BE2C (cell line): ENCODE data around the gene IPPK.

Experiments used
- DNase-seq: peaks from one replicate; pipeline ENCODE4 v3.0.0-alpha.2; 2020
- H3K27me3 ChIP-seq: fragments of 250-450 bp; sonication (Bioruptor Pico); 2 replicates; pipeline ENCODE4 v1.5.1; 2020; ENCODE audit warnings: mild to moderate bottlenecking
- H3K36me3 ChIP-seq: fragments of 250-450 bp; sonication (Bioruptor Pico); 2 replicates; pipeline ENCODE4 v1.5.1; 2020; ENCODE audit warnings: mild to moderate bottlenecking
- H3K4me1 ChIP-seq: fragments of 250-450 bp; sonication (Bioruptor Pico); 2 replicates; pipeline ENCODE4 v1.5.1; 2020
- H3K4me3 ChIP-seq: 2 replicates; pipeline ENCODE4 v1.5.1; 2011; ENCODE audit warnings: low read depth, low read length
- H3K9me3 ChIP-seq: fragments of 250-450 bp; sonication (Bioruptor Pico); 2 replicates; pipeline ENCODE4 v1.5.1; 2020
- CTCF ChIP-seq: IDR thresholded peaks from 2 replicates; pipeline ENCODE4 v1.5.1; 2012; ENCODE audit warnings: mild to moderate bottlenecking, low read depth, low read length

Gene IPPK

DNA sequence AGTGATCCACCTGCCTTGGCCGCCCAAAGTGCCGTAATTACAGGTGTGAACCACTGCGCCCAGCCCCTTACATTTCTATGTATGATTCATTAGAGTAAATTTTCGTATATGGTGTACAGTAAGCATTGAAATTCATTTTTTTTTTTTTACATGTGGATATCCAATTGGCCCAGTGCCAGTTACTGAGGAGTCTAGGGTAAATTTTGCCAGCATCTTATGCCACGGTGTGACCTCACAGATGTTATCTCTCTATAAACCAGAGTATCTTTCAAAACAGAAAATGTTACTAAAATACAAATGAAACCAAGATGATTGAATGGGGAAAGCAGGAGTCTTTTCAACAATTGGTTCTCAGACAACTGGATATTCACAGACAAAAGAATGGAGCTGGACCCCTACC is 64.7 kb downstream of the IPPK start:
- Histone ChIP-seq H3K4me1 (no peaks in the 10 kb centered on the region; the same call in 1 of the 2 replicates), H3K36me3 (peaks cover 3% of the 10 kb centered on the region; the same call in 1 of the 2 replicates), H3K27me3 (no peaks in the 10 kb centered on the region), H3K9me3 (no peaks in the 10 kb centered on the region), H3K4me3 (no peak overlapping the region)
- TF ChIP-seq CTCF, result no peak
- no peak for DNase-seq

DNA sequence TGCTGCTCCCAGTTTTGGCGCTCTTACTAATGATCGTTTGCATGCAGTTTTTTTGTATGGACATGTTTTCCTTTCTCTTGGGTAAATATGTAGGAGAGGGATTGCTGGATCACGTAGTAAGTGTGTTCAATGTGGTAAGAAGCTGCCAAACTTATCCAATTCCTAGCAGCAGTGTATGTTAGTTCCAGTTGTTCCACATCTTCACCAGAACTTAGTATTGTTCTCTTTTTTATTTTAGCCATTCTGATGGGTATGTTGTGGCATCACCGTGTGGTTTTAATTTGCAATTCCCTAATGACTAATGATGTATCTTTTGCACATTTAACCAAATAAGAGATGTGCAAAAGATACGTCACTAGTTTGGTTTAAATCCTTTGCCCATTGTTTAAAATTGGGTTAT is 65.9 kb downstream of the IPPK start:
- H3K27me3 ChIP-seq, result no peaks in the 10 kb centered on the region
- TF ChIP-seq CTCF, result no peak
- no peaks in the 10 kb centered on the region for H3K4me1 ChIP-seq
- no peaks in the 10 kb centered on the region for H3K36me3 ChIP-seq
- H3K4me3 ChIP-seq, result no peak overlapping the region
- DNase-seq, result no peak
- H3K9me3 ChIP-seq, result no peaks in the 10 kb centered on the region

GRCh38 chr9:92603100-92603499 is 66.8 kb downstream of the IPPK start:
- DNase-seq, result no peak
- H3K27me3 ChIP-seq, result no peaks in the 10 kb centered on the region
- no peak overlapping the region for H3K4me3 ChIP-seq
- no peaks in the 10 kb centered on the region for H3K36me3 ChIP-seq
- H3K9me3 ChIP-seq, result no peaks in the 10 kb centered on the region
- TF ChIP-seq CTCF, result no peak
- H3K4me1 ChIP-seq, result no peaks in the 10 kb centered on the region

- Histone ChIP-seq H3K4me1 (no peaks in the 10 kb centered on the region), H3K36me3 (no peaks in the 10 kb centered on the region), H3K4me3 (no peak overlapping the region), H3K27me3 (no peaks in the 10 kb centered on the region), H3K9me3 (no peaks in the 10 kb centered on the region)
- TF ChIP-seq CTCF, result no peak
- no peak for DNase-seq
Observed at GRCh38 chr9:92602413-92602812, 67.5 kb downstream of the IPPK start.

DNA sequence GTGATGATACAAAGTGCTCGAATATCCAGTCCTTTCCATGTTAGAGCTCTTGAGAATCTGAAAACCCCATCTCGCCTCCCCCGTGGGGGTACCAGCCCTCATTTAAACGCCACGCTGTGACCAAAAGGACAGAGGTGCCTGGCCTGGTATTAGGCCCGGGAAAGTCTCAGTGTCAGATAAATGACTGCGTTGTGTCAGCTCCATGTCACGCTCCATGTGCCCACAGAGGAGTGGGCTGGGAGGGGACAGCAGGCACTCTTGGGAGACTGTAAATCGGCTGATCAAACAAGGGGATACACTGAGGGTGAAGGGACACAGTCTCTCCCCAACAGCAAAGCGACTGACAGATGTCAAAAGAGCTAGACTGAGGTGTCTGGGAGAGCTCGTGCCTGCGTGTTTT is 68.5 kb downstream of the IPPK start:
- Histone ChIP-seq H3K4me3 (no peak overlapping the region), H3K27me3 (no peaks in the 10 kb centered on the region), H3K36me3 (no peaks in the 10 kb centered on the region), H3K4me1 (no peaks in the 10 kb centered on the region; the same call in 1 of the 2 replicates), H3K9me3 (no peaks in the 10 kb centered on the region)
- DNase-seq, result no peak
- TF ChIP-seq CTCF, result no peak

- no peak for DNase-seq
- TF ChIP-seq CTCF, result no peak
- Histone ChIP-seq H3K4me1 (no peaks in the 10 kb centered on the region; the same call in 1 of the 2 replicates), H3K9me3 (no peaks in the 10 kb centered on the region), H3K36me3 (no peaks in the 10 kb centered on the region), H3K27me3 (no peaks in the 10 kb centered on the region), H3K4me3 (no peak overlapping the region)
Observed at GRCh38 chr9:92600462-92601261, 69.3 kb downstream of the IPPK start.
